Spleen (tissue), 7 donors: ENCODE data around the gene DBH.

ENCODE experiments used
- POLR2A ChIP-seq, 3 donors: fragments of 450-650 bp; IDR thresholded peaks; one replicate each; pipeline ENCODE4 v1.5.1; 2017; ENCODE audit warnings: antibody characterized with exemption in 3 of 3, mild to moderate bottlenecking in 1 of 3
- POLR2AphosphoS5 ChIP-seq, 3 donors: sonication (generic); formaldehyde crosslinking; IDR thresholded peaks; one replicate each; pipeline ENCODE4 v1.5.1; 2017; ENCODE audit warnings: antibody characterized with exemption in 3 of 3
- TF ChIP-seq, protein P1 (sequence below), 11 experiments: fragments of 200-600 bp in 7 of 11; fragments of 450-650 bp in 4 of 11; sonication (generic) in 4 of 11; IDR thresholded peaks in 8 of 11; conservative IDR thresholded peaks in 3 of 11; 1 replicate in 7 of 11; 2 replicates in 4 of 11; pipeline versions ENCODE4 v1.4.0 to v1.8.0; 2016 to 2021; ENCODE audit warnings: antibody characterized with exemption in 11 of 11, inconsistent platforms in 4 of 11, mild to moderate bottlenecking in 1 of 11
- donor health status: DM: no; HTN: no; CAD: no; lungs with moderate emphysema.
- donor health status: DM: no; HTN: no; CAD: no.
- donor health status: DM: no; HTN: no; CAD: no.

DNA sequence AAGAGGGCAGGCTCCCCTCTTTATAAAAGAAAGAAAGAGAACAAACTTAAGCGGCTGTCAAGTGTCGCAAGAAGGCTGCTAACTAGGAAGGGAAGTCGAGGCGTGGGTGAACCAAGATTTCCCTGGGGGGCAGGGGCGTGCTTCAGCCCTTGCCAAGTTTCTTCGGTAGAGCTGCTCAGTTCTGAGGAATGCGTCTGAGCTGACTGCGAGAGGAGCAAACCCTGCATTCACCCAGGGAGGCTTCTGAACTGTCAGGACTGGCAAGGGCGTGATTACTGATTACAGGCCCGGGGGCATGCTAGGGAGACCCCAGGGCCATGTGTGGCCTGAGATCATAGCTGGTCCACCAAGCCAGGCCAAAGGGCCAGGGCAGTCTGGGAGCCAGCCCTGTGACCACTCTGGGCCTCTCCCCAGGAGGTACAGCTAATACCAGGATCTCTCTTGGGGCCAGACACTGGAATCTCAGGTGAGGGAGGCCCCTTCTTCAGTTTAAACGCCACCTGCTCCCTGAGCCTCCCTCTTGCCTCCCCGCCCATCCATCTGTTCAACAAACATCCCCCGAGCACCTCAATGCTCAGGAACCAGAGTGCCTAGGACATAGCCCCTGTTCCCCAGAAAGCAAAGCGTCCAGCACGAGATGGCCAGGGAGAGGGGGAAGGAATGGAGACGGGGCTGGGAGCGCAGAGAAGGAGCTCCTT lies 71.1 kb downstream of the DBH start:
- TF ChIP-seq, protein P1, sequence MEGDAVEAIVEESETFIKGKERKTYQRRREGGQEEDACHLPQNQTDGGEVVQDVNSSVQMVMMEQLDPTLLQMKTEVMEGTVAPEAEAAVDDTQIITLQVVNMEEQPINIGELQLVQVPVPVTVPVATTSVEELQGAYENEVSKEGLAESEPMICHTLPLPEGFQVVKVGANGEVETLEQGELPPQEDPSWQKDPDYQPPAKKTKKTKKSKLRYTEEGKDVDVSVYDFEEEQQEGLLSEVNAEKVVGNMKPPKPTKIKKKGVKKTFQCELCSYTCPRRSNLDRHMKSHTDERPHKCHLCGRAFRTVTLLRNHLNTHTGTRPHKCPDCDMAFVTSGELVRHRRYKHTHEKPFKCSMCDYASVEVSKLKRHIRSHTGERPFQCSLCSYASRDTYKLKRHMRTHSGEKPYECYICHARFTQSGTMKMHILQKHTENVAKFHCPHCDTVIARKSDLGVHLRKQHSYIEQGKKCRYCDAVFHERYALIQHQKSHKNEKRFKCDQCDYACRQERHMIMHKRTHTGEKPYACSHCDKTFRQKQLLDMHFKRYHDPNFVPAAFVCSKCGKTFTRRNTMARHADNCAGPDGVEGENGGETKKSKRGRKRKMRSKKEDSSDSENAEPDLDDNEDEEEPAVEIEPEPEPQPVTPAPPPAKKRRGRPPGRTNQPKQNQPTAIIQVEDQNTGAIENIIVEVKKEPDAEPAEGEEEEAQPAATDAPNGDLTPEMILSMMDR (IDR thresholded peaks at IDR 0.05 in 8 of 11, conservative IDR thresholded peaks at IDR 0.05 in 3 of 11): no peak
- TF ChIP-seq POLR2AphosphoS5 (IDR thresholded peaks at IDR 0.05) (peak in 2 of 3 donors; percentile 49 to 53), POLR2A (IDR thresholded peaks at IDR 0.05) (no peak)
